ENCODE measurements around the gene NPHP1.

- TF ChIP-seq CTCF (IDR thresholded peaks at IDR 0.05; ENCODE audit: borderline replicate concordance, extremely low read depth, low read length, poor library complexity, severe bottlenecking) (peak; percentile 82), EZH2 (IDR thresholded peaks at IDR 0.05; ENCODE audit: borderline replicate concordance, low read depth, low read length, severe bottlenecking) (no peak)
These were observed 47.5 kb downstream of the NPHP1 start for GRCh38 chr2:110157153-110157793.

All from DND-41 (cell line).